ENCODE measurements around the gene SPPL3. TPM values are rescaled to one million over a fixed set of nuclear protein-coding genes. Genes with fewer than 3 reads are reported as not detected.

Gene SPPL3
- total and polyA plus RNA-seq, 8 donors = 7.0 to 25.7 (median 13.8) TPM

DNA sequence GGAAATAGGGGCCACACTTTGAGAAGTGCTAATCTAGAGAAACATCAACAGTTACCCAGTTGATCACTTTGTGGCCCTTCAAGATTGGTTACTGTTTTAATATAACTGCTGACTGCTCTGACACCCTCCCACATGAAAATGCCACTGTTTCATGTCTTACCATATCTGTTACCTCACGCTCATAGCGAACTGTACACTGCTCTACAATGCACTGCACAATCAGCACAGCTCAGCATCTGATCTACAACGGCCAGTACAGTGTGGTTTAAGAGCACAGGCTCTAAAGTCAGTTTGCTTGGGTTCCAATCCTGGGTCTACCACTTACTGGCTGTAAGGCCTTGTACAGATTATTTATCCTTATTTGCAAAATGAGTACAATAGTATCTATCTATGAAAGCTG is 39.1 kb downstream of the SPPL3 start:
- TF ChIP-seq, protein P1, sequence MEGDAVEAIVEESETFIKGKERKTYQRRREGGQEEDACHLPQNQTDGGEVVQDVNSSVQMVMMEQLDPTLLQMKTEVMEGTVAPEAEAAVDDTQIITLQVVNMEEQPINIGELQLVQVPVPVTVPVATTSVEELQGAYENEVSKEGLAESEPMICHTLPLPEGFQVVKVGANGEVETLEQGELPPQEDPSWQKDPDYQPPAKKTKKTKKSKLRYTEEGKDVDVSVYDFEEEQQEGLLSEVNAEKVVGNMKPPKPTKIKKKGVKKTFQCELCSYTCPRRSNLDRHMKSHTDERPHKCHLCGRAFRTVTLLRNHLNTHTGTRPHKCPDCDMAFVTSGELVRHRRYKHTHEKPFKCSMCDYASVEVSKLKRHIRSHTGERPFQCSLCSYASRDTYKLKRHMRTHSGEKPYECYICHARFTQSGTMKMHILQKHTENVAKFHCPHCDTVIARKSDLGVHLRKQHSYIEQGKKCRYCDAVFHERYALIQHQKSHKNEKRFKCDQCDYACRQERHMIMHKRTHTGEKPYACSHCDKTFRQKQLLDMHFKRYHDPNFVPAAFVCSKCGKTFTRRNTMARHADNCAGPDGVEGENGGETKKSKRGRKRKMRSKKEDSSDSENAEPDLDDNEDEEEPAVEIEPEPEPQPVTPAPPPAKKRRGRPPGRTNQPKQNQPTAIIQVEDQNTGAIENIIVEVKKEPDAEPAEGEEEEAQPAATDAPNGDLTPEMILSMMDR (IDR thresholded peaks at IDR 0.05) = no peak
- no peaks in the 10 kb centered on the region for H3K4me1 ChIP-seq
- no peak overlapping the region for H3K27ac ChIP-seq
- H3K27me3 ChIP-seq = no peaks in the 10 kb centered on the region
- intact Hi-C loops (cut with DNase I) = no loop called here
- ATAC-seq = no peak
- WGBS, 2 donors = 81% methylated on average over 3 of the region's 3 CpGs
- H3K4me3 ChIP-seq = no peak overlapping the region
- no peak for DNase-seq
- no peaks in the 10 kb centered on the region for H3K36me3 ChIP-seq
- no peak for FAIRE-seq
- no peaks in the 10 kb centered on the region for H3K9me3 ChIP-seq

DNA sequence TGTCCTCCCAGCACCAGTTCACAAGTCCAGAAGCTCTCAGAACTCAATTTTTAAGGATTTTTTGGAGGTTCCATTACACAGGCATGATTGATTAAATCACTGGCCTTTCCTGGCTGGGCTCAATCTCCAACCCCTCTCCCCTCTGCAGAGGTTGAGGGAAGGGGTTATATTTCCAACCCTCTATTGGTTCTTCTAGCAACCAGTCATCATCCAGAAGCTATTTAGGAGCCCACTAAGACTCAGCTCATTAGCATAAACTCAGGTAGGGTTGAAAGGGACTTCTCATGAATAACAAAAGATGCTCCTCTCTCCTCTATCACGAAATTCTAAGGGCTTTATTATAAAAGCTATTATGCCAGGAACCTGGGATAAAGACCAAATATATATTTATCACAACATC is 41.5 kb downstream of the SPPL3 start:
- no peak for ATAC-seq
- H3K4me3 ChIP-seq = no peak overlapping the region
- no peak for DNase-seq
- H3K9me3 ChIP-seq = no peaks in the 10 kb centered on the region
- TF ChIP-seq, protein P1 (IDR thresholded peaks at IDR 0.05) = no peak
- 94 to 100% methylated on average over 1 of the region's 1 CpG for WGBS, 2 donors
- no peak overlapping the region for H3K27ac ChIP-seq
- intact Hi-C loops (cut with DNase I) = no loop called here
- no peak for FAIRE-seq
- no peaks in the 10 kb centered on the region for H3K4me1 ChIP-seq
- no peaks in the 10 kb centered on the region for H3K36me3 ChIP-seq
- no peaks in the 10 kb centered on the region for H3K27me3 ChIP-seq

DNA sequence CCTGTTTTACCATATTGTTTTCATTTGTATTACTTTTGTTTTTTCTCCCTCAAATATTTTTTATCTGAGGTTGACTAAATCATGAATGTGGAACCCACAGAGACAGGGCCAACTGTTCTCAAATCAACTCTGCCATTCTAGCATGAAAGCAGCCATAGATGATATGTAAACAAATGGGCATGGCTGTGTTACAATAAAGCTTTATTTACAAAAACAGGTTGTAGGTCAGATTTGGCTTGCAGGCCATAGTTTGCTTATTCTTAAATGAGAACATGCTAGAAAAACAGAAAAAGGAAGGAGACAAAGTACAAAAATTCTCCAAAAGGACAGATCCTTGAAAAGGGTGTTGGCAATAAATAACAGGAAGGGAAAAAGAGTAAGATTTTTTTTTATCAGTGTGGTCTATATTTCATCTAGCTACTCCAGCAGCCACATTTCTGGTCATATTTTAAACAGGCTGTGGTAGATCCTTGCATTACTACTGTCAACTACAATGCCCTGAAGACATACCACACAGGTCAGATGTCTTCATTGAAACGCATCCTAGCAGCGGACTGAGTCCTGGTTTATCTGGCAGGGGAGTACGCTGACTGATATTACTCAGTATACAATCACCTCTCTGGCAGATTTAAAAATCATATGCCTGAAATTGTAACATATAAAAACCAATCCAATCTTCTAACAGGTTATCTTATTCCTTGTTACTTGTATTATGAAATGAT is 42.9 kb downstream of the SPPL3 start:
- H3K4me3 ChIP-seq = no peak overlapping the region
- H3K9me3 ChIP-seq = no peaks in the 10 kb centered on the region
- intact Hi-C loops (cut with DNase I) = no loop called here
- ATAC-seq (no peak), FAIRE-seq (no peak), DNase-seq (no peak)
- H3K36me3 ChIP-seq = no peaks in the 10 kb centered on the region
- WGBS, 2 donors = 96 to 98% methylated on average over 3 of the region's 3 CpGs
- H3K4me1 ChIP-seq = peaks cover 0 to 4% (median 0%) of the 10 kb centered on the region in 3 donors
- H3K27me3 ChIP-seq = no peaks in the 10 kb centered on the region
- H3K27ac ChIP-seq = no peak overlapping the region
- TF ChIP-seq, protein P1 (IDR thresholded peaks at IDR 0.05) = no peak

DNA sequence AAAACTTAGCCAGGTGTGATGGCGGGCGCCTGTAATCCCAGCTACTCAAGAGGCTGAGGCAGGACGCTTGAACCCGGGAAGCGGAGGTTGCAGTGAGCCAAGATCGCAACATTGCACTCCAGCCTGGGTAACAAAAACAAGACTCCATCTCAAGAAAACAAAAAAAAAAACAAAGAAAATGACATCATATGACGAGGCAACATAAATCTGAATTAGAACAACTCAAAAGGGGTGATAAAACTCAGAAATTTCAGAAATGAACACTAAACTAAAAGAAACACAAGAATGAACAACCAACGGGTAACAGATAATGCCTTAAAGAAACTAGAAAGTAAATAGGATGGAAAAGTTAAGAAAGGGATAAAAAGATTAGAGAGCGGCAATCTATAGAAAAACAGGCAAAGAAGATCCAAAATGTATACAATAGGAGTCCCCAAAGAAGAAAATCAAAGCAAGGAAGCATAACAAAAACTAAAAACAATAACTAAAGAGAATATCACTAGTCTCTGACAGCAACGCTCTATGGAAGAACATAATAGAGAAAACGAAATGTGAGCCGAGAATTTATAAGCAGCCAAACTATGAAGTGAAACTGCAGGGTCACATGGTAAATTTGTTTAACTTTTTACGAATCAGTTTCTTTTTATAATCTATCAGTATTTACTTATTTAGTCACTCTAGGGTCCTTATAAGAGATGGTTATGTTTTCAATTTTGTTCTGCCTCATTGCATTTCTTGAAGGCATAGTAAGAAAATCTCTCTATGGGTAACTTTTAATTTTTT is 45.7 kb downstream of the SPPL3 start:
- ATAC-seq (no peak), DNase-seq (no peak), FAIRE-seq (no peak)
- H3K27ac ChIP-seq = no peak overlapping the region
- WGBS, 2 donors = 95 to 96% methylated on average over 13 of the region's 13 CpGs
- H3K36me3 ChIP-seq = no peaks in the 10 kb centered on the region
- H3K4me3 ChIP-seq = no peak overlapping the region
- intact Hi-C loops (cut with DNase I) = no loop called here
- H3K9me3 ChIP-seq = no peaks in the 10 kb centered on the region
- H3K27me3 ChIP-seq = no peaks in the 10 kb centered on the region
- peaks cover 0 to 6% (median 0%) of the 10 kb centered on the region in 3 donors for H3K4me1 ChIP-seq
- TF ChIP-seq, protein P1 (IDR thresholded peaks at IDR 0.05) = no peak

DNA sequence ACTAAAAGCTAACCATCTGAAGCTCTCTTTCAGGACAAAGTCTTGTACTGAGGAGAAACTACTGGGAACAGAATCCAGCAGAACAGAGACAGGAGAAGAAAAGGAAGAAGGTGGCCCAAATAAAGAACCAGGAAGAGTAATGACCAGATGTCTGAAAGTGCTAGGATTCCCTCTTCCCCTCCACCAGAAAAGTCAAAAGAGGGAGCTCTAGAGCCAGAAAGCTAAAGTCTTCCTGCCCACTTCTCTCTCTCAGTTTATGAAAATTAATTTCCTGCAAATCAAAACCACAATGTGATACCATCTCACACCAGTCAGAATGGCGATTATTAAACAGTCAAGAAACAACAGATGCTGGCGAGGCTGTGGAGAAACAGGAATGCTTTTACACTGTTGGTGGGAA is 47.2 kb downstream of the SPPL3 start:
- WGBS, 2 donors = 54 to 61% methylated on average over 2 of the region's 2 CpGs
- no peak overlapping the region for H3K27ac ChIP-seq
- TF ChIP-seq, protein P1 (IDR thresholded peaks at IDR 0.05) = no peak
- FAIRE-seq (no peak), DNase-seq (no peak), ATAC-seq (peak in 3 of 4 donors; percentile 31 to 78 (median 51))
- no peaks in the 10 kb centered on the region for H3K27me3 ChIP-seq
- no peak overlapping the region for H3K4me3 ChIP-seq
- H3K9me3 ChIP-seq = no peaks in the 10 kb centered on the region
- H3K4me1 ChIP-seq = peaks cover 0 to 12% (median 0%) of the 10 kb centered on the region in 3 donors
- H3K36me3 ChIP-seq = no peaks in the 10 kb centered on the region
- intact Hi-C loops (cut with DNase I) = no loop called here

Measured in pancreas (tissue), 10 donors.